Stimulated activated CD8-positive, alpha-beta memory T cell treated with anti-CD3 and anti-CD28 coated beads, Interleukin-4, amount 100 ng/mL, for 4 hours (primary cell): ENCODE measurements around the gene ATF3.
A peak's percentile ranks its signal among the peaks of the same experiment; 100 is the strongest.
"Not testable (repeated sequence)": the region's sequence is repeated elsewhere in the genome, so short reads cannot be mapped to it uniquely, and the experiment has no call there.

Source experiments
- DNase-seq, 2 donors: peaks; one replicate each; pipeline ENCODE4 v3.0.0-alpha.2; 2020; ENCODE audit warnings: low read depth in 2 of 2, low spot score in 1 of 2

Gene ATF3

DNA sequence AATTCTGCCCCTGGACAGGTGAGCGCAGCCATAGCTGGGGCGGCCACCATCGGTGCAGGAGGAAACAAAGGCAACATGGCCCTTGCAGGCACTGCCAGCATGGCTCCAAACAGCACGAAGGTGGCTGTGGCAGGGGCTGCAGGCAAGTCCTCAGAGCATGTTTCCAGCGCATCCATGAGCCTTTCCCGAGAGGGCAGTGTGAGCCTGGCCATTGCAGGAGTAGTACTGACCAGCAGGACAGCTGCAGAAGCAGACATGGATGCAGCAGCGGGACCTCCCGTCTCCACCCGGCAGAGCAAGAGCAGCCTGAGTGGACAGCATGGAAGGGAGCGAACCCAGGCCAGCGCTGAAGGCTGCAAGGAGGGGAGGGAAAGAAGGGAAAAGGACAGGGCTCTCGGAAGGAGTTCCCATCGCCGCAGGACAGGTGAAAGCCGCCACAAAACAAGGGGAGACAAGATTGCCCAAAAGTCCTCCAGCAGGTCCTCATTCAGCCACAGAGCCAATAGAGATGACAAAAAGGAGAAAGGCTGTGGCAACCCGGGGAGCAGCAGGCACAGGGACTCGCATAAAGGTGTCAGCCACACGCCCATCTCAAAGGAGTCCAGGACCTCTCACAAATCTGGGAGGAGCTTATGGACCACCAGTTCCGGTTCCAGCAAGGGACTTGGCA lies 17.4 kb downstream of the ATF3 start:
- no peak for DNase-seq

DNA sequence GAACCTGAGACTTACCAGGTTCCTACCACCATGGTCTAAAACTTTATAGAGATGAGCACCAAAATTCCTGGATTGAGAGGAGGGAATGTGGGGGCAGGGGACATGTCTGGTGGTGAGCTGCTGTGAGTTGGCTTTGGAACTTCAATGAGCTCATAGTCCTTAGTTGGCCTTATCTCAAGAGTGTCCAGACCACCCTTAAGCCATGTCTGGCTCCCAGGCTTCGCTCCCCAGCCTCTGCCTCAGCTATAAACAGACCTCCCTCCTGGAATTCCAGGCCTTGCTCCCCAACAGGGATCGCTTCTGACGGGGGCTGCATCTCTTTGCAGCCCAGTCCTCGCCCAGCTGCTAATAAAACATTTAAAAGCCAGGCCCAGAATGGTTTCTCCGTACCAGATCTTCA lies 19.5 kb downstream of the ATF3 start:
- no peak for DNase-seq

DNA sequence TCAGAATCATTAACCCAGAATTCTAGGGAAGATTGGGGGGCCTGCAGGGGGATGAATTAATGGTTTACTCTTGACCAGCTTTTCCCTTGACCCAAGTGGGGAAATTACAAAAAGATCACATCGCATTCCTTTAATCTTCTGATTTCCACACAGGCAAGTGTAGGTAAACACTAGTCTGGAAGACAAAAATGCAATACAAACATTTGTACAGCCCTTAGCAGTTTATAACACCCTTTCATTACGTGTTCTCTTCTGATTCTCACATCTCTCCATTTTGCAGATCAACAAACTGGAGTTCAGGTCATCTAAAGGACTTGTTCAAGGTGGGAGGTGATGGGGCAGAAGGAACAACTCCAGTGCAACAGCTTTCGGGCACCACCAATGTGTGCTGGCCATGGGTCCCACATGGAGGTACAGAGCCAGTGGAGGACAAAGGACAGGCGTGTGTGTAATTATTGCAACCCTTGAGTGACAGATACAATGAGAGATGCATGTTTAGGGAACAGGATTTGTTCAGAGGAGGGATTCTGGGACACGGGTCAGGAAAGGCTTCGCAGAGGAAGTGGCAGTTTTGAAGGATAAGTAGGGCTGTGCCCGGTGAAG lies 20.4 kb downstream of the ATF3 start:
- DNase-seq, result no peak

DNA sequence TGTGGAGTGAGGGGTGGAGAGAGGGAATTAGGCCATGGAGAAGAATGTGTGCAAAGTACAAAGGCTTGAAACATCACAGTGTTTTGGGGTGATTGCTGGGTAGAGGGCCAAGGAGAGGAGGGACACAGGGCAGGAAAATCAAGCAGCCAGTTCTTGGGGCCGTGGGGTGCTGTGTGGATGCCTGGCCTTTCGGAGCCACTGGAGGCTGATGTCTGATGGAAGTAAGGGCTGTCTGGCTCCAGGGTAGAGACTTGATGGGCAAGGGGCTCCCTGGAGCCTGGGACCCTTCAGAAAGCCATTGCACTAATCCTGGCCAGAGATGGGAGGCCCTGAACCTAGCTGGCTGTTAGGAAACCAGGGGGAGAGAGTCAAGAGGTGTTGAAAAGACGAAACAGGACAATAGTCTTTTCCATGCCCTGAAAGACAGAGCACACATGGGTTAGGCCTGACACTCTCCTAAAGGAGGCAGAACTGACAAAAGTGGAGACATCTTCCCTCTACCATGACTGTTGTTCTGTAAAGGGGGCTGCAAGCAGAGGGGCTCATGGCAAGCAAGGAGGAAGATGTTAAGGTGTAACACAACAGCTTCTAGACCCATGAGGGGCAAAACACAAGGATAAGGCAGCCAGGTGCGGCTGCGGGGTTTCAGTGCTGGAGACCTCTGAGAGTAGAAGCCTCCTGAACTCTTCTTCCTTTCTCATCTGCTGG lies 21.0 kb downstream of the ATF3 start:
- DNase-seq, result no peak

DNA sequence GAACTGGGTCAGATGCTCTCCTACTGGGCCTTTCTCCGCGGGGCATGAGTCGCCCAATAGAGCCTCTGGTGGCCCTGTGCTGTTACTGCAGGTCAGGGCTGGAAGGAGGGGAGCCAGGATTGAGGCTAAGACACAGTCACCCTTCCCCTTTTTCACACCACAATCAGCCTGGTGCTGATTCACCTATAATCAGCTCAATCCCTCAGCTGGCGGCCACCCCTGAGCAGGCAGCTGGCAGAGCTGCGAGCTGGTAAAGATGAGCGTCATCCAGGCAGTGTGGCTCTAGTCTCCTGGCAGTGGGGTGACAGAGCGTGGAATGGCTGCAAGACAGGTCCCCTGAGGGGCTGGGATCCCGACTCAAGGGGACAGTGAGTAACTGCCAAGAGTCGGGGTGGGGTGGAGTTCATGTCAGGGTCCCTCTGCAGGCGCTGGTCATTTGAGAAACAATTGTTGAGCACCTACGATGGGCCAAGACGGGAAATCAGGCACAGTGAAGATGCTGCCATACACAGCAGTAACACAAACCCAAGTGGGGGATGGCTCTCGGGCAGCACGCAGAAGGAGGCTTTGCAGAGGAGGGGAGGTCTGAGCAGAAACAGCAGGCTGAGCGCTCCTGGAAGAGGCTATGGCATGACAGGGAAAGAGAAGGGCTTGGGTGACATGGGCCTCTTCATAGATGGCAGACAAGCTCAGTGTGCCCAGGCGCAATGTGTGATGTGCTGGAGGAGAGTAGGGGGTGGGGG lies 21.8 kb downstream of the ATF3 start:
- DNase-seq, result peak in 1 of 2 donors; percentile 24

DNA sequence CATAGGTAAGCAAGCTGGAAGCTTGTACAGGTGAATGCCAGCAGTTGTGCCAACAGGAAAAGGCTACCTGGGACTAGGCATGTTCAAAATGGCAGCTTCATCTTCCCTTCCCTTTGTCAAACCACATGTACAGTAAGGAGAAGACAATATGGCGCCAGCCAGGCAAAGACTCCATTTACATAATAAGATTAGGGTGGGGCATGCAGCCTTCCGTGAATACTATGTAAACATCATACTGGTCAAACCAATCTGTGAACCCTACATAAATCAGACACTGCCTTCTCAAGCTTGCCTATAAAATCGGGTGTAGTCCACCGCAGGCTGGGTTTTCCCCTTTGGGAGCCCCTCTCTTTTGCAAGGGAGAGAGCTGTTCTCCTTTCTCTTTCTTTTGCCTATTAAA lies 24.6 kb downstream of the ATF3 start:
- DNase-seq, result no peak

DNA sequence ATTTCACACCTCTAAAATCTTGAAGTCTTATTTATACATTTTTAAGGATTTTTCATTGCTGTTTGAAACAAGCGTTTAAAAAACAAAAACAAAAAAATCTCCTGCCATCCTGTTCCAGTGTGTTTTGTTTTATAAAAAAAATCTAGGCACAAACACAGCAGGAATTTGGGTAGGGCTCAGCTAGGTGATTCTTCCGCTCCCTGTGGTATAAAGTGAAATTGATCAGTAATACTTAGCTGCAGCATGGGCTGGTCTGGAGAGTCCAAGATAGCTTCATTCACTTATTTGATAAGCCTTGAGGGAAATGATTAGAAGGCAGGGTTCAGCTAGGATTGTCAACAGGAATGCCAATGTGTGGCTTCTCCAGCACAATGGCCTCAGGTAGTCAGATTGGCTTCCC lies 25.7 kb downstream of the ATF3 start:
- no peak for DNase-seq

DNA sequence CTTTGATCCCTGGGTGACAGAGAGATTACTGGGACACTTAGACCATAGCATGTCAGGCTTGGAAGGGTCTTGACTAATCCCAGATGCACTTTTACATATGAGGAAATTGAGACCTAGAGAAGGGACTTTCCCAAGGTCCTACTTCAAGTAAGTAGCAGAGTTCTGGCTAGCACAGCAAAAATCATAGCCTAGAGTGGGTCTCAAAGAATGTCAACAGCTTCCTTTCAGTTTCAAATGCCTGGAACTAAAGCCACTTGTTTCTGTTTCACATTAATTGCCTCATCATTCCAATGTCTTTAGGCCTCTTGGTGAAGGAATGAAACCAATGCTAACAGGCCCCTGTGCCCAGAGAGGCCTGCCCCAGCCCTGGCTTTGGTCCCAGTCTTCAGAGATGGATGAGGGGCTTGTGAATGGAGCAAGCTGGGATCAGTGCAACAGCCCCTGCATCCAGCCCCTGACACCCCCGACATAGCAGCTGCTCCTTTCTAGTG lies 26.6 kb downstream of the ATF3 start:
- no peak for DNase-seq

DNA sequence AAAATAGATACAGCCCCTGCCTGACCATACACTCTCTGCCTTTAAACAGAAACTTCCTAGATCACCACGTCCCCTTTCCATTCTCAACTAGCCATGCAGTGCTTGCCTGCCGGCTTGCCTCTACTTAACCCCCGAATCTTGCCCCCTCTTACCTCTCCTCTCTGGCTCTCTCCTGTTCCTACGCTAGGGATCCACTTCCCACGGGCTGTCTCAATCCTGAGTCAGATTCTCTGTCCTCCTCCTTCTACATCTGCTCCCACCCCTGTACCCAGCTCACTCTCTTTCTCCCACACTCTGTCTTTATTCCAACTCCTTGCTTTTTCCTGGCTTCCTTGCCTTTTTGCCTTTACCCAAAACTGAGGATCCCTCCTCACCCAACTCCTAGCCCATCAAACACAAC lies 29.3 kb downstream of the ATF3 start:
- DNase-seq, result no peak

DNA sequence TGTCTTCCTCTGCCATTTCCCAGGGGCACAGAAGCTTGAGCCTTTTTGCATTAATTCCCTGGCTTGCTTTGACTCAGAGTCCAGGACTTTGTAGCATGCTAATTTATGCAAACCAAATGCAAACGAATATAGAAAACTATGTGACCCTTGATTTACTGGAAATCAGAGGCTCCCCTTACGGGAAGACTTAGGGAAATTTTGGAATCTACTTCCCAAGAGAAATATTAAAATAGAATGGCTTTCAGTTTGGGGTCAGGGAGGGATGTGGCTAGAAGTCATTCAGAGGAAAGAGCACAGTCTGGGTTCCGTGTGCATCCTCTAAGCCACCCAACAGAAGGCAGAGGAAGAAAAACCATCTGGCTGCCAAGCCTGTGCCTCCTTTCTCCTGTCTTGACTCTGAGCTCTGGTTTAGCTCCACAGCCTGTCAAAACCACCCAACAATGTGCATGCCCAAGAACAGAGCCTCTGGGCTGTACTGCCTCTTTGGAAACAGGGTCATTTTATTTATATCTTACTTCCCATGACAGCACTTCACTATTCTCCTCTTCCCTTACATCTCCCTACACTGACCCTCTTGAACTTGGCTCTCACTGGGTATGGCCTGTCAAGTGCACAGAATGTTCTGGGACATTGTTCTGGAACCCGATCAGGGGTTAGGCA lies 30.1 kb downstream of the ATF3 start:
- no peak for DNase-seq

DNA sequence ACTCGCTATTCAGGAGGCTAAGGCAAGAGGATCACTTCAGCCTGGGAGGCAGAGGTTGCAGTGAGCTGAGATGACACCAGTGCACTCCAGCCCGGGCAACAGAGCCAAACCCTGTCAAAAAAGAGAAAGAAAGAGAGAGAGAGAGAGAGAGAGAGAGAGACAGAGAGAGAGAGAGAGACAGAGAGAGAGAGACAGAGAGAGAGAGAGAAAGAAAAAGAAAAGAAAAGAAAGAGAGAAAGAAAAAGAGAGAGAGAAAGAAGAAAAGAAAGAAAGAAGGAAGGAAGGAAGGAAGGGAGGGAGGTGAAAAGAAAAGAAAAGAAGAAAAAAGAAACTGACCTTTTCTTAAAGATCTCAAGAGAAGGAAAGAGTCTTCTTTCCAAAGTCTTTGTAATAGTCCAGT lies 31.0 kb downstream of the ATF3 start:
- not testable (repeated sequence) for DNase-seq

DNA sequence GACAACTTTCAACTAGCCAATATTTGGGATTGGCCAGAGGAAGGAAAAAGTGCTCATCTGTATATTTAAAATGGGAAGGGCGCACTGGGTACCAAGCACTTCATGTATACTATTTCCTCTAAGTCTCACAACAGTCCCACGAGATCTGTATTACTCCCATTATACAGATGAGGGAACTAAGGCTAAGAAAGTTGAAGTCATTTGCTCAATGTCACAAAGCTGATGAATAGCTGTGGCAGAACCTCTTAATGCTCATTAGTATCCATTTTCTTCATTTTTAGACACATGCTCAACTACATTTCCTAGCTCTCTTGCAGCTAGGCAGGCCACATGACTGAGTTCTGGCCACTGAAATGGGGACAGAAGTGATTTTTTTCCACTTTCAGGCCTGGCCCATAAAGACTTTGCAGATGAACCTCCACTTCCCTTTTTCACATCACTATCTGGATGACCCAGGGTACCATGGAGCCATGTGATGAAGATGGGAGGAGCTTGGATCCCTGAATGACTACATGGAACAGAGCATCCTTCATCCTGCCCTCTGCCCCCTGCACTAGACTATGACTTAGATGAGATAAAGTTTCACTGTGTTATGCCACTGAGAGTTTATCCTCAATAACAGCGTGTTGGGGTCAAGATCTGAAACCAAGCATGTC lies 31.8 kb downstream of the ATF3 start:
- no peak for DNase-seq

DNA sequence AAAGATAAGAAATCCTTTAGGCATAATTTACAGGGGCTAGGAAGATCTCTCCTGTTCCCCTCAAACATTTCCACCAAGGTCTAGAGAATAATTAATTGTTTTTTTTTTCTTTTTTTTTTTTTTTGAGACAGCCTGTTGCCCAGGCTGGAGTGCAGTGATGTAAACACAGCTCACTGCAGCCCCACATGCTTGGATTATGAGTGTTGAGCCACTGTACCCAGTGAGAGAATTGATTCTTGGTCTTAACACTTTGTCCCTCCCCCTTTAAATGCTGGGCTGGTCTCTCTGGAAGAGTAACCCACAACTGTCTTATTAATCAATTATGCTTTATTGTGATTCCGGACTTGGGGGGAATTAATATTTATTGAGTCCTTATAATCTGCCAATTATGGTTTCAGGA lies 33.4 kb downstream of the ATF3 start:
- no peak for DNase-seq

DNA sequence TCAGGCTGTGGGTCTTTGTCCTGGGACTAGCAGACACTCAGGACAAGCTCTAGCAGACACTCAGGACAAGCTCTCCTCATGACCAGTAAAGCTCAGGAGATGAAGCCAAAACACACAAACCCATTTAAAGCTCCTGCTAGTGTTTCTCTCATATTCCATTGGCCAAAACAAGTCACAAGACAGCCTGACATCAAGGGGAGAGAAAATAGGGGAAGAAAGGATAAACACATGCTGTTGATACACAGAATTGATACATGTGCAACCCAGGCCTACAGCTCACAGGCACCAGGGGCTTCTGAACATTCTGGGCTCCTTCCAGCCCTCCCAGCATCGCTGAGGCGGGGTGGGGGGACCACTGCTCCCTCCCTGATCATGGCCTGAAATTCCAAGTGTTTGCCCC lies 35.3 kb downstream of the ATF3 start:
- no peak for DNase-seq

DNA sequence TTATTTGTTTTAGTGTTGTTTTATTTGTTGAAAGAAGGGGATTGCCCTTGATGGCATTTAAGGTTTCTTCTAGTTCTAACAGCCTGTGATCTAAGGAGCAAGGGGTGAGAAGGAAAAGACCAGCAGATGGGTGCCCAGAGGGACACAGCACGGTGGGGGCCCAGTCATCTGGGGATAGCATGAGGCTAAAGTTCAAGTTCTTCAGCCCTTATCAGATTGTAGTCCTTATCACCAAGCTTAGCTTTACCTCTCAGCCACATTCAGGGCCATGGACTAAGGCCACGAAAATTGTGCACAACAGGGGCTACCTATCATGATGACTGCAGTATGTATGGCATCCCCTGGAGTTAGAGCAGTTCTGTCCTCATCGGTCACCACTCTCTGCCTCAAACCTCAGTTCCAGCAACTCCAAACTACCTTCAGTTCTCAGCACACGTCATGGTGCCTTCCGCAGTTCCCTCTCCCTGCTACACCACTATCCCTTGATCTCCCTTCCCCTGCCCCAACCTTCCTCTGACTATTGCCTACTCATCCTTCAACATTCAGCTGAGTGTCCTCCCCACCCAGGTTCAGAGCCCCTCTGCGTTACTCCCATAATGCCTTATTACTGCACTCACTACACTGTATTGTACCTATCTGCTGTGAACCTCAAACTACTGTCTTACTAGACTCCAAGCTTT lies 36.4 kb downstream of the ATF3 start:
- no peak for DNase-seq

DNA sequence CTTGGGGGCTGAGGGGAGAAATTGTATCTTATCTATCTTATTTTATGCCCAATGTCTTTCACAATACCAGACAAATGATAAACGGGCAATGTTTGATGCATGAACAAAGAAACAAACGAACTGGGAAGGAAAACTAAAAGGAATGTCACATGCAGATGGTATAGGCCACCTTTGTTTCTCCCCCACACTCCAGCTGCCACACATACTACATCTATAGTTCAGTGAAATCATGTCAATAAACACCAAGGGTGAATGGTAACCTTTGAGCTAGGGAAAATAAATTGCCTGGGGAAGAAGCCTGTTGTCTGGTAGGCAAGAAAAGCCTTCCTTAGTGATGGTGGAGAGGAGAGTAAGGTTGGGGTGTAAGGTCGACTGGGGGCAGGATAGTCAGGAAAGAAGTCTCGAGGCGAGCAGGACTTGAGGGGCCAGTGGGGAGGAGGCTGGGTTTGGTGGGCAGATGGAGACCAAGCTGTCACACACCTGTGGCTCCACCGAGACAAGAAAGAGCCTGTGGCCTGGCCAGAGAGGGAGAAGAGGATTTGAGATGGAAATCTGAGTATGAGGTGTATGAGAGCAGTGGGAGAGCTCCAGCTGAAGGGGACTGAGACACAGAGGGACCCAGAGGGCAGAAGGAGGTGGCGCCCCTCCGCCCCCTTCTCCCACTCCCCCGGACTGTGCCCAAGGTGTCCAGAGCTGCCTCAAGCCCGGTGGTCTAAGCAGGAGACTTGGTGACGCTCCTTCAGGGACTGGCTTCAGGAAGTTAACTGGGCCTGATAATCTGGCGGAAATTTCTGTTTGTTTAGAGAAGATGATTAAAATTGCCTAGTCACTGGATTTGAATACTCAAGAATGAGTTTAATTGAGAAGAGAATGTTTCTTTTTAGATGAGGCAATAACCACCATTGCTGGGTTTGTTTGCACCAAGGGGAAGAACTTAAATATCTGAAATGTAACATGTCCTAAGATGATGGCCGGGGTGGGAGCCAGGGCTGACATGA lies 37.3 kb downstream of the ATF3 start:
- DNase-seq, result no peak

DNA sequence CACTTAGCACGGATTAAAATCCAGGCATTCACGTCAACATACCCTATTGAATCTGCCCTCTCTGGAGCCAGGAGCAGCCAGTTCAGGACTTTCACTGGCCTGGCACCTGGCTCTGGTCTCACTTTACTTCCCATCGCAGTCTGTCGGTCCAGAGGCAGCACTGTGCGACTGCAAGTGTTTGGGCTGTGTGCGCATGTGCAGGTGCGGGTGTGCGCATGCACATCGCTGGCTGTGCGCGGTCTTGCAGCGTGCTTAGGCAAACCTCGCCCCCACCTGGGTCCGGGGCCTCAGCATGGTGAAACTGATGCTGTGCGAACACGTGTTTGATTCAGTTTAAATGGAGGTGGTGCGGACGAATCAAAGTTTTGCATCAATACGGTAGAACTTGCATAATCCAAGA lies 38.0 kb downstream of the ATF3 start:
- no peak for DNase-seq

DNA sequence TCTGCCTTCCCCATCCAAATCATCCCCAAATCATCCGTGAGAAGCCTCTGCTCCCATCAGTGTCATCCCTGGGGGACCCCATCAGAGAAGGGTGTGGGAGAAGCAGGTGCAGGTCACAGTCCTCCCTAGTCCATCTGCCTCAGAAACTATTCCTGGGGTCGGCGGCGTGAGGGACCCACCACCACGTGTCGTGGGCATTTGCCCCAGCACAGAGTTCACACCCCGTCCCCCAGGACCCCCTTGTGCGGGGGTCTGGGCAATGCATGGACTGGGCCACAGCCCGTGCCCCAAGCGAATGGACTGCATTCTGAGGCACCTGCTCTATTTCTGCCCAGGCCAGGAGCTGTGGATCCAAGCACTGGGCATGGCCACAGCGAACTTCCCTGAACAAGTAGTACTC lies 38.4 kb downstream of the ATF3 start:
- no peak for DNase-seq

DNA sequence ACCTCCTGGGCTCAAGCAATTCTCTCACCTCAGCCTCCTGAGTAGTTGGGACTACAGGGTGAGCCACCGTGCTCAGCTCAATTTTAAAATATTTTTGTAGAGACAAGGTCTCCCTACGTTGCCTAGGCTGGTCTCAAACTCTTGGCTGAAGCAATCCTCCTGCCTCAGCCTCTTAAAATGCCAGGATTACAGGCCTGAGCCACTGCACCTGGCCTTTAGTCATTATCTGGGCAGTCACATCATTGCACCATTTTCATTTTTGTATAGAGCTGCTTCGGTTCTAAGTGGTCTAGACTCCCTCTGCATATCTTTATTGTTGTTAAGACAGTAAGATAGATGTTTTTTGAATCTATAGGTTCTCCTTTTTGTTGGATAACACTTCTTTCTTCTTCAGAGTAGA lies 39.9 kb downstream of the ATF3 start:
- no peak for DNase-seq
